ENCODE results near the gene TRIM29.
"Not testable (repeated sequence)": the region's sequence is repeated elsewhere in the genome, so short reads cannot be mapped to it uniquely, and the experiment has no call there.

The TRIM29 gene, protein sequence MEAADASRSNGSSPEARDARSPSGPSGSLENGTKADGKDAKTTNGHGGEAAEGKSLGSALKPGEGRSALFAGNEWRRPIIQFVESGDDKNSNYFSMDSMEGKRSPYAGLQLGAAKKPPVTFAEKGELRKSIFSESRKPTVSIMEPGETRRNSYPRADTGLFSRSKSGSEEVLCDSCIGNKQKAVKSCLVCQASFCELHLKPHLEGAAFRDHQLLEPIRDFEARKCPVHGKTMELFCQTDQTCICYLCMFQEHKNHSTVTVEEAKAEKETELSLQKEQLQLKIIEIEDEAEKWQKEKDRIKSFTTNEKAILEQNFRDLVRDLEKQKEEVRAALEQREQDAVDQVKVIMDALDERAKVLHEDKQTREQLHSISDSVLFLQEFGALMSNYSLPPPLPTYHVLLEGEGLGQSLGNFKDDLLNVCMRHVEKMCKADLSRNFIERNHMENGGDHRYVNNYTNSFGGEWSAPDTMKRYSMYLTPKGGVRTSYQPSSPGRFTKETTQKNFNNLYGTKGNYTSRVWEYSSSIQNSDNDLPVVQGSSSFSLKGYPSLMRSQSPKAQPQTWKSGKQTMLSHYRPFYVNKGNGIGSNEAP

DNA sequence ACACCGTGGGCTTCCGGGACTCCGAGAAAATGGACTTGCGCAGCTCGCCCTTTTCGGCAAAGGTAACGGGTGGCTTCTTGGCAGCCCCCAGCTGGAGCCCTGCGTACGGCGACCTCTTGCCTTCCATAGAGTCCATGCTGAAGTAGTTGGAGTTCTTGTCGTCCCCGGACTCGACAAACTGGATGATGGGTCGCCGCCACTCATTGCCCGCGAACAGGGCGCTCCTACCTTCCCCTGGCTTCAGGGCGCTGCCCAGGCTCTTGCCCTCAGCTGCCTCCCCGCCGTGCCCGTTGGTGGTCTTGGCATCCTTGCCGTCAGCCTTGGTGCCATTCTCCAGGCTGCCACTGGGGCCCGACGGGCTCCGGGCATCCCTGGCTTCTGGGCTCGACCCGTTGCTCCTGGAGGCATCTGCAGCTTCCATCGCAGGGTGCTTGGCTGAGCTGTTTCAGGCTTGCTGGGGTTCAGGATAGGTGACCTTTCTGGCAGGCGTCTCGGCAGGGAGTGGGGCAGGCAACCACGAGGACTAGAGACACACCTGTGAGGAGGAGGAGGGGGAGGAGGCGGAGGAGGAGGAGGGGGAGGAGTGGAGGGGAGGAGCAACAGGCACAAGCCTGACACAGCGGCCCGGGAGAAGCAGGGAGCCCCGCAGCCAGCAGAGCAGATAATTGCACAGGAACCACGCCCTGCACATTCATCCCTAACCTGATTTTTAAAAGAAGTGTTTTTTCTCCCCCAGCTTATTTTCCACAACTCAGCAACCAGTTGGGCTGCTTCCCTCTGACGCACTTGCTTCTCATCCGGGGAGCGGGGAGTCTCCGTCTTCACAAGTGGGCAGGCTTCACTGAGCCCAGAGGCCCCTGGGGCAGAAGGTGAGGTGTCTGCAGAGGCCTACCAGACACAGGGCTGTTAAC lies at the start of gene TRIM29:
TRIM29 (minus strand) TSS at position 503 of the 911 bp plus-strand sequence; CDS start at position 421, 82 bp downstream.
- no peak for DNase-seq

GRCh38 chr11:120186774-120187591 lies 49.1 kb upstream of the TRIM29 start:
- no peak for DNase-seq

DNA sequence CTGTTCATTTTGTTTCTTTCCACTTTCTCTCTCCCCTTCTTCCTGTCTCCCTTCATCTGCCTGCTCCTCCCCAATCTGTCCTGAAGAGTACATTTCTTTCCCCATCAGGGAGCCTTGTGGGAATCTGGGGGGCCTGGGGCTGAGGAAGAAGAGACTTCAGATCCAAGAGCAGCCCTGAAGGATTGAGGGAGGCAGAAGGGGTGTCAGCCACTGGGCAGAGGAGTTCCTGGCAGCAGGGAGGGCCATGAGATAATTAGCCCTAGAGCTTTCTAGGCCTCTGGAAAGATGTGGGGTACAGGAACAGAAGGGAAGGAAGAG lies 48.5 kb upstream of the TRIM29 start:
- no peak for DNase-seq

GRCh38 chr11:120185706-120186455 lies 48.0 kb upstream of the TRIM29 start:
- DNase-seq, result no peak

DNA sequence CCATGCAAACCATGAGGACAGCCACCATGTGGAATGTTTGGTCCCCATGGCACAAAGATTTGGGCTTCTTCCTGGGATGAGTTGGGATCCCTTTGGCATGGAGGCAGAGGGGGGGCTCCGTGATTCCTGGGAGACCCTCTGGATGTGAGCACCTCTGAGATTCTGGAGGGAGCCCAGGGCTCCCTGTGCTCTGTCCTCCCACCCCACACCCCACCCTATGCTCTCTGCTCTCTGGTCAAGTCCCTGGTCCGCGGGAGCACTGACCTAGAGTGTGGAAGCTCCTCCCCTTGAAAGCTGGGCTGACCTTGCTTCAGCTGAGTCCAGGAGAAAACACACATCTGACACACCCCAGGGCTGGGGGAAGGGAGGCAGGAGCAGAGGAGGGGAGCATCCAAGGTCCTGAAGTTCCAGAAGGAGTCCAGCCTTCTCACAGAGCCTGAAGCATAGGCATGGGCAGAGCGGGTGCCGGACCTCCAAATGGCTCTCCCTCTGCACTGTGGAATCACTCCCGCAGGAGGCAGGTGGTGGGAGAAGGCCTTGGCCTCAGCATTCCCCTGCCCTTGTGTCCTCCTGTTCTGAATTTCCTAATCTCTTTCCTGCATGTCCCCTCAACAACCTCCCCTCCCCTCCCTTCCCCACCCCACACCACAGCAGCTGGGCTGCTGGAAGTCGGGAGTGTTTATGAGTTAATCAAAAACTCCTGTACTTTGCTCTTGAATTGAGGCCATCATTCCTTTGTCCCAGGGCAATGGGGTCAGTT lies 47.2 kb upstream of the TRIM29 start:
- no peak for DNase-seq

DNA sequence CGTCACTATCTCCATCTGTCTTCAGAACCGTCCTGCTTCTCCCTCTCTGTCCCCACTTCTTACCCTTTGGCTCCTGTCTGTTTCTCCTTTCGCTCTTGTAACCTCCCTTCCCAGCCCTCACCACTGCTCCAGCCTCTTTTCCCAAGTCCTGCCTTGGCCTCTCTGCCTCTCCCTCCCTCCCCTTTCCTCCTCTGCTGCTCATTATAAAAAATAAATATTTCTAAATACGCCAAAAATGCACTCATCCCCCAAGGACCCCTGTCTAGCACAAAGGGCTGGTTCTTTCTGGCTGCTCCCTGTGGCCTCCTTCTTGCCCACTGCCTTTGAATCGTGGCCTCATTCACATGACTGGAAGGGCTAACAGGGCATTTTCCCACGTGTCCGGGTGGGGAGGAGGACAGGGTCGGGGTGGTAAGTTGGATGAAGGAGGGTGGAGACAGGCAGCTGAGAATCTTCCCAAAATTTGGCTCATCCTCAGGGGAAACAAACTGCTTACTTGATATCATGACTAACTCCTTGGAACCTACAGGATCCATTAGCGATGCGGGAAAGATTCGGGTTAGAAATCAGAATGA lies 46.5 kb upstream of the TRIM29 start:
- DNase-seq, result no peak

- no peak for DNase-seq
These were observed 45.8 kb upstream of the TRIM29 start for GRCh38 chr11:120183701-120184141.

DNA sequence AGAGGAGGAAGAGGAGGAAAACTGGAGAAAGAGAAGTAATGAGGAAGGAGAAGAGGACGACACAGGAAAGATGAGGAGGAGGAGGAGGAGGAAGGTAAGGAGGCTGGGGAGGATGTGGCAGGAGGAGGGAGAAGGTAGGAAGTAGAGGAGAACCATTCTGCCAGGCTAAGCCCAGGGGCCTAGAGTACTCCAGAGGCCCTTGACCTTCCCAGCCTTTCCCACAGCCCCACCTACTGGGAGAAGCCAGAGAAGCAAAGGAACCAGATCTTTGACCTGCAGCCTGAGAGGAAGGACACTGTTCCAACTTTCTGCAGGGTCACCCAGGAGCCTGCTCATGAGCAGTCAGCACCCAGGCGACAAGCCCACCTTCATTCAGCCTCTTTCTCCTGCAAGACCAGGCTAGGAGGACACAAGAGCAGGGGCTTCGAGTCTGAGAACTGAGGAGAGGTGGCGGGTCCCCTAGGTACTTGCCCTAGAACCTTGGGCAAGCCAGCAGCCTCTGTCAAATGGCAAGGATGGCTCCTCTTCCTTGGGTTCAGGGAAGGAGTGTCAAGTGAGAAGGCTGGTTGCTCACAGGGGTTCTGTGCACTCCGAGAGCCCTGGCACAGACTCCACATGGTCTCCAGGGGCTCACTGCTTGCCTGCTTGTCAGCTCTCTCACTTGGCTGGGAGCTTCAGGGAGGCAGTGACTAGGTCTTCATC lies 45.0 kb upstream of the TRIM29 start:
- no peak for DNase-seq

DNA sequence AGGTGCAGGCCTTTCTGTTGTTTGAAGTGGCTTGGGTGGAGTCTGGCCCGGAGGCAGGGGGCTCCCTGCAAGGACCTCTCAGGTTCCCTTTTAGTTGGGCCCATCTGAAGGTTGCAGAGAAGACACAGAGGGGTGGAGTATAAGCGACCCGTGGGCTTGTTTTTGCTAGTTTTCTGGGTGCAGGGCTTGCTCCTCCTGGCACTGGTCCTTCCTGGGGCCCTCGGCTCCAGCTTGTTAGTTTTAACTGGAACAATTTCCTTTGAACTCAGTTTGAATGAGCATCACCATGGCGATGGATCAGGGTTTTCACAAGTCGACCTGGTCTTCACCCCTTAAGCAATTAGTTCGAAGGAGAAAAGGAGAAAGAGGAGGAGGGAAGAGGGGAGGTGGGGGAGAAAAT lies 44.5 kb upstream of the TRIM29 start:
- no peak for DNase-seq

- no peak for DNase-seq
These were observed 43.6 kb upstream of the TRIM29 start for GRCh38 chr11:120181376-120181975.

DNA sequence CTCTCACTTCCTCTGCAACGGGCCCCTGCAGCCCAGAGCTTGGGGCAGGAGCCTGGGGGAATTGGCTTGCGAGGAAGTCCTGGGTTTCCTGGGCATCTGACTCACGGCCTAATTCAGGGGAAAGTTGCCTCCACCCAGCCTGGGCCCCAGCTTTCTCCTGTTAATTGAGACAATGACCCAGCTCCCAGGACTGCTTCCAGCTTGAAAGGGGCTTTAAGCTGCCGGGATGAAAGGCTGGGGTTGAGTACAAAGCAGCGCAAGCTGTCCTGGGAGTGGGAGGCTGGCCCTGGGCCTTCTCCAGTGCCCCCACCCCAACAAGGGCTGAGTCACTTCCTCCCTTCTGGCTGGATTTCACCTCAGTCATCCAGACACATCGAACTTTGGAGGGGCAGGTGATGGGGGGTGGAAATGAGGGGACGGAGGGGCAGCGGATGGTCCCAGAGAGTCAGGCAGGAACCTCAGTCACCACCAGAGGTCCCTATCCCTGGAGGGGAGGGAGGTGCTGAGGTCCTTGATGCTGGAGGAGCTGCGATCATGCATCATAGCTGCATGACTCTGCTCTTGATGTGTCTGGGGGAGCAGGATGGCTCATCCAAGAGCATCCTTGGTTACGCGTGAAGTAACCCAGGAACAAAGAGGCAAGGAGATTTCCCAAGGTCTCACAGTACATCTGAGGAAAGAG lies 42.8 kb upstream of the TRIM29 start:
- no peak for DNase-seq

GRCh38 chr11:120180063-120180462 lies 42.1 kb upstream of the TRIM29 start:
- DNase-seq, result not testable (repeated sequence)

- no peak for DNase-seq
These were observed 41.3 kb upstream of the TRIM29 start for GRCh38 chr11:120179057-120179672.

- DNase-seq, result no peak
These were observed 40.7 kb upstream of the TRIM29 start for GRCh38 chr11:120178561-120179056.

DNA sequence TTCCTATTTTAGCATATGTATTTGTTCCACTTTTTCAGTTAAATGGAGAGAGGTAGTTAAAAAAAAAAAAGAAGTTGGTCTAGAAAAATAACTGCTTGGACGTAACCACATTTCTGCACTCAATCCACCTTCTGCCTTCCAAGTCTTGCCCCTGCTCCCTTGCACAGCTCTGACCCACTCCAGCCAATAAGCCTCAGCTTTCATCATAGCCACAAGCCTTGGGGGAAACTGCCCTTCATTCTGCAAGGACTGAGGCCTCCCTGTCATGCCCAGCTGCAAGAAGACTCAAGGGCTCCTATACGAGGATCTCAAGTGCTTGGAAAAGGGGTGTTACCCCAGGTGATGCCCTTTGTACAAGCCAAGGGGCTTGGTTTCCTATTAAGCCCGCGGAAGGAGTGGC lies 37.0 kb upstream of the TRIM29 start:
- no peak for DNase-seq

DNA sequence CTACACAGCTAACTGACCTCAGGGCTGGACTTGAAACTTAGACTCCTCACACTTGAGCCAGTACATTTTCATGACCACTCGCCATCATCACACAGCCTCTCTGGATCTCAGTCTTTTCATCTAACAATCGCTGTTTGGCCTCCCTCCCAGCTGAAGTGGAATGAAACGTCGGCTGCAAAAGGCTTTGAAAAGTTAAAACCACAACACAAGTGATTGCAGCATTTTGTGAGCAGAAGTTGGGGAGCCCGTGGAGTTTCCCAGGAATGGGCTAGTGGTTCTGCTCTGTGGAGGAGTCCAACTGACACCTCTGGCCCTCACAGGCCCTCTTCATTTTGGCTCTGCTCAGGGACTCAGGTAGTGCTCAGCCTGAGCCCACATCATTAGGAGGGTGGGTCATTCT lies 35.9 kb upstream of the TRIM29 start:
- DNase-seq, result no peak

DNA sequence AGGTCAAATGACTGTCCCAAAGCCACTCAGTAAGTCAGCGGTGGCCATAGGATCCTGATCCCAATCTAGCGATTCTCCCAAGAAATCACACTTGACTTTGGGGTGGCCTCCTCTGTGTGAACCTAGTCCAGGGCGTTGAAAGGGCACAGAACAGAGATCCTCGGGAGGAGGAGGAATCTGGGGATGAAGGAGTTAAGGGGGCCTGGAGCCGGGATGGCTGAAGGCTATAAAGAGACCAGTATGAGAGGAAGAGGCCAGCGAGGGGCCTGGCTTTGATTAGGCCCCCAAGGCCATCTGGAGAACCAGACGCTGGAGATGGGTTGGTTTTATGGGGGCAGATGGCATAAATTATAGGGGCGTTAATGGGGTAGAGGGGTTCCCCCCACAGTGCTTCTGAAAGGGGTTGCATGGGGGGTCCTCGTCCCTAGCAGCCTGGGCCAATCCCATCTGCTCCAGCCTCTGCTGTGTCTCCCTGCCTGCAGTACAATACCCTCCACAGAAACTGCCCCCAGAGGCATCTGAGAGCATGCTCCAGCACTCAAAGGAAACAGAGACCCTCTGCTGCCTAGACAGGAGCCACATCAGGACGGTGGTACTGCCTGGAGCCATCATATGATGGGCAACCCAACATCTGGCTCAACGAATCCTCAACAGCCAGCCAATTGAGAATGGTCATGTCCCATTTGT lies 35.2 kb upstream of the TRIM29 start:
- no peak for DNase-seq

Data from NCI-H2081 treated with DMSO at 0.1 percent for 48 hours (cell line).